A549 (cell line): ENCODE measurements around the gene B3GNT2. TPM values are rescaled to one million over a fixed set of nuclear protein-coding genes. Genes with fewer than 3 reads are reported as not detected.

ENCODE experiments used
- ATAC-seq, 2 experiments: fragments of 200-7000 bp in 1 of 2; fragments of >200 bp in 1 of 2; cut with Nextera tagmentation in 1 of 2; cut with Tn5 transposase in 1 of 2; 3 replicates each; pipeline versions ENCODE4 v1.8.0 to v1.9.1; 2018 to 2020; ENCODE audit warnings: mild to moderate bottlenecking in 1 of 2, moderate library complexity in 1 of 2
- CTCF ChIA-PET: fragments of 300-600 bp; sonication (Branson Sonifier 250); formaldehyde crosslinking; extraction: SDS; loops from one replicate; lab custom pipeline; 2021; ENCODE audit warnings: antibody characterized with exemption, inconsistent platforms; lab: Yijun Ruan, JAX
- POLR2A ChIA-PET: fragments of 350-600 bp; formaldehyde crosslinking; extraction: SDS; loops from one replicate; lab custom pipeline; 2021; ENCODE audit warnings: antibody characterized with exemption, inconsistent platforms; lab: Yijun Ruan, JAX
- DNase-seq, 2 experiments: peaks; one replicate each; pipeline versions ENCODE4 v3.0.0 to v3.0.0-alpha.2; 2011 to 2016; ENCODE audit warnings: low read depth in 1 of 2, low spot score in 1 of 2
- FAIRE-seq: peaks from 2 replicates; lab custom pipeline; 2011; peaks lifted over from hg19 to GRCh38; lab: Jason Lieb, UNC
- H3K27ac ChIP-seq, 2 experiments: fragments of >200 bp; sonication (Bioruptor Twin); formaldehyde crosslinking; 3 replicates each; pipeline ENCODE4 v1.5.1; 2016 to 2017
- H3K4me1 ChIP-seq: fragments of >200 bp; sonication (Bioruptor Twin); formaldehyde crosslinking; 3 replicates; pipeline ENCODE4 v1.6.1; 2016
- H3K4me2 ChIP-seq: fragments of >200 bp; sonication (Bioruptor Twin); formaldehyde crosslinking; 3 replicates; pipeline ENCODE4 v1.6.1; 2016
- H3K4me3 ChIP-seq: fragments of >200 bp; sonication (Bioruptor Twin); formaldehyde crosslinking; 3 replicates; pipeline ENCODE4 v1.5.1; 2016
- H3K9me3 ChIP-seq: fragments of >200 bp; sonication (Bioruptor Twin); formaldehyde crosslinking; 3 replicates; pipeline ENCODE4 v1.6.1; 2016
- CBX2 ChIP-seq: fragments of 200-600 bp; sonication (generic); IDR thresholded peaks from 2 replicates; pipeline ENCODE4 v1.6.1; 2016; ENCODE audit warnings: low read depth, mild to moderate bottlenecking, borderline replicate concordance
- EHMT2 ChIP-seq: fragments of 200-600 bp; sonication (generic); IDR thresholded peaks from 2 replicates; pipeline ENCODE4 v1.6.1; 2016; ENCODE audit warnings: antibody characterized with exemption, low read depth, mild to moderate bottlenecking, moderate library complexity
- EP300 ChIP-seq, 2 experiments: fragments of >200 bp; sonication (Bioruptor Twin); formaldehyde crosslinking; IDR thresholded peaks; 2 replicates in 1 of 2; 3 replicates in 1 of 2; pipeline ENCODE4 v1.6.1; 2016 to 2017
- FOSB ChIP-seq: fragments of 250-450 bp; sonication (Bioruptor Pico); IDR thresholded peaks from 2 replicates; pipeline ENCODE4 v1.5.0; 2020; ENCODE audit warnings: mild to moderate bottlenecking, moderate library complexity
- GATA3 ChIP-seq: IDR thresholded peaks from 2 replicates; pipeline ENCODE4 v1.6.1; 2012; ENCODE audit warnings: borderline replicate concordance
- HEYL ChIP-seq: fragments of 250-450 bp; sonication (Bioruptor Pico); IDR thresholded peaks from 2 replicates; pipeline ENCODE4 v1.8.0; 2021; ENCODE audit warnings: mild to moderate bottlenecking, moderate library complexity
- HOXA7 ChIP-seq: fragments of 250-450 bp; sonication (Bioruptor Pico); IDR thresholded peaks from 2 replicates; pipeline ENCODE4 v1.5.0; 2020; ENCODE audit warnings: mild to moderate bottlenecking, moderate library complexity
- HOXB13 ChIP-seq: fragments of 250-450 bp; sonication (Bioruptor Pico); IDR thresholded peaks from 2 replicates; pipeline ENCODE4 v1.5.0; 2020; ENCODE audit warnings: low read depth, mild to moderate bottlenecking, moderate library complexity
- JUN ChIP-seq, 2 experiments: fragments of >200 bp; sonication (Bioruptor Twin); formaldehyde crosslinking; IDR thresholded peaks; 2 replicates in 1 of 2; 3 replicates in 1 of 2; pipeline ENCODE4 v1.6.1; 2016 to 2017
- NPAS2 ChIP-seq: fragments of 250-450 bp; sonication (Bioruptor Pico); IDR thresholded peaks from 2 replicates; pipeline ENCODE4 v1.8.0; 2022; ENCODE audit warnings: mild to moderate bottlenecking, moderate library complexity, borderline replicate concordance
- PHF8 ChIP-seq: fragments of 200-600 bp; sonication (generic); IDR thresholded peaks from 2 replicates; pipeline ENCODE4 v1.6.1; 2016; ENCODE audit warnings: low read depth, mild to moderate bottlenecking, antibody characterized with exemption, moderate library complexity, borderline replicate concordance
- POLR2AphosphoS2 ChIP-seq: conservative IDR thresholded peaks from 2 replicates; pipeline ENCODE4 v1.6.1; 2012; ENCODE audit warnings: low read length, improper control_type of control experiment, inconsistent platforms
- RAD21 ChIP-seq, 2 experiments: fragments of >200 bp in 1 of 2; sonication (Bioruptor Twin) in 1 of 2; formaldehyde crosslinking in 1 of 2; IDR thresholded peaks in 1 of 2; conservative IDR thresholded peaks in 1 of 2; 2 replicates in 1 of 2; 3 replicates in 1 of 2; pipeline ENCODE4 v1.6.1; 2012 to 2018; ENCODE audit warnings: inconsistent platforms in 1 of 2
- RFX5 ChIP-seq: fragments of 450-650 bp; IDR thresholded peaks from 2 replicates; pipeline ENCODE4 v1.7.1; 2014; ENCODE audit warnings: antibody characterized with exemption, mild to moderate bottlenecking, moderate library complexity
- TFCP2L1 ChIP-seq: fragments of 250-450 bp; sonication (Bioruptor Pico); IDR thresholded peaks from 2 replicates; pipeline ENCODE4 v1.5.0; 2021; ENCODE audit warnings: mild to moderate bottlenecking
- TP53 ChIP-seq: fragments of 250-450 bp; sonication (Bioruptor Pico); IDR thresholded peaks from 2 replicates; pipeline ENCODE4 v1.5.0; 2021; ENCODE audit warnings: mild to moderate bottlenecking, moderate library complexity
- ZFP36 ChIP-seq: fragments of 450-650 bp; IDR thresholded peaks from 2 replicates; pipeline ENCODE4 v1.6.1; 2014; ENCODE audit warnings: borderline replicate concordance; ENCODE audit not compliant: partially characterized antibody
- WGBS: methylation state at CpG from one replicate; pipeline ENCODE4 v1.1.6; 2017; ENCODE audit errors: missing lambda C conversion rate; 5-methylcytosine and 5-hydroxymethylcytosine counted together
- polyA plus RNA-seq, 4 experiments: library from polyadenylated mRNA; depleted of rRNA in 3 of 4; stranded (reverse); fragments of >200 nt; fragmentation: RNase III in 1 of 4; extraction: RNeasy Plus Mini Kit Qiagen cat#74134 plus additional on column Dnase treatment in 1 of 4; gene quantifications; 2 replicates in 3 of 4; 3 replicates in 1 of 4; pipeline ENCODE4 v1.2.3, GENCODE V29; 2011 to 2017
- TF ChIP-seq, protein P1 (sequence below): fragments of 450-650 bp; IDR thresholded peaks from 2 replicates; pipeline ENCODE4 v1.6.1; 2014; ENCODE audit warnings: antibody characterized with exemption
- TF ChIP-seq, protein P2 (sequence below): IDR thresholded peaks from 2 replicates; pipeline ENCODE4 v1.6.1; 2012
- TF ChIP-seq, protein P3 (sequence below): fragments of >200 bp; sonication (Bioruptor Twin); formaldehyde crosslinking; IDR thresholded peaks from 3 replicates; pipeline ENCODE4 v1.6.1; 2016
- TF ChIP-seq, protein P4 (sequence below): fragments of >200 bp; sonication (Bioruptor Twin); formaldehyde crosslinking; IDR thresholded peaks from 2 replicates; pipeline ENCODE4 v1.6.1; 2016
- TF ChIP-seq, protein P5 (sequence below): IDR thresholded peaks from 2 replicates; pipeline ENCODE4 v1.6.1; 2012; ENCODE audit warnings: low read depth, borderline replicate concordance
- TF ChIP-seq, protein P6 (sequence below): fragments of 250-450 bp; sonication (Bioruptor Pico); IDR thresholded peaks from 2 replicates; pipeline ENCODE4 v1.5.0; 2021; ENCODE audit warnings: mild to moderate bottlenecking, moderate library complexity, borderline replicate concordance
- TF ChIP-seq, protein P7 (sequence below): fragments of 250-450 bp; sonication (Bioruptor Pico); IDR thresholded peaks from 2 replicates; pipeline ENCODE4 v1.5.0; 2020; ENCODE audit warnings: low read depth, mild to moderate bottlenecking, moderate library complexity
- TF ChIP-seq, protein P8 (sequence below): IDR thresholded peaks from 2 replicates; pipeline ENCODE4 v1.6.1; 2012

Gene B3GNT2
- polyA plus RNA-seq, 2 of the 4 experiments (the other 2 are of a cell fraction), result 21.3 to 29.4 TPM

DNA sequence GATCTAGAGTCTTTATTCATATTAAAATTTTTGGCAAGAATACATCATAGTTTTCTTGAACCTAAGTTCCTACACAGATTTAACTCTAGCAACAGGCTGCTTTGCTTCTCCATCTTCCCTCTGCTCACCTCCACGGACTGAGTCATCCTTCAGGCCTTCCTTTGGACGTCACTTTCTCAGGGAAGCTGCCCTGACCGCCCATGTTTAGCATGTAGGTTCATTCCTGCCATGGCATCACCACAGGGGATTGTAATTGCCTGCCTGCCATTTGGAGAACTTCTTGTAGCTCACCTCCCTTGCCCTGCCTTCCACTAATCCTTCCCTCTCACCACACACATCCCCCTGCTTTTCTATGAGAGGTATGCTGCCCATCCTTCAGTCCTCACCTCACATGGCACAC, 43.9 kb upstream of the B3GNT2 start:
- Histone ChIP-seq H3K27ac (no peak overlapping the region), H3K9me3 (no peaks in the 10 kb centered on the region), H3K4me2 (no peak overlapping the region), H3K4me3 (no peak overlapping the region), H3K4me1 (peaks cover 27% of the 10 kb centered on the region; the same call in 2 of the 3 replicates)
- WGBS, result 42% methylated on average over 3 of the region's 3 CpGs
- FAIRE-seq (no peak), ATAC-seq (peak; percentile 58 to 76; a peak in 3 of 6 replicates), DNase-seq (peak in 1 of 2 experiments; percentile 64)
- ChIA-PET CTCF (interaction anchor here (0.9 kb wide), 1 partner anchor 16 kb away, joined by 3 read pairs; no protein-coding TSS in a partner anchor), POLR2A (interaction anchor here (0.7 kb wide), 1 partner anchor 973 kb away, joined by 5 read pairs; no protein-coding TSS in a partner anchor)
- TF ChIP-seq, protein P1, sequence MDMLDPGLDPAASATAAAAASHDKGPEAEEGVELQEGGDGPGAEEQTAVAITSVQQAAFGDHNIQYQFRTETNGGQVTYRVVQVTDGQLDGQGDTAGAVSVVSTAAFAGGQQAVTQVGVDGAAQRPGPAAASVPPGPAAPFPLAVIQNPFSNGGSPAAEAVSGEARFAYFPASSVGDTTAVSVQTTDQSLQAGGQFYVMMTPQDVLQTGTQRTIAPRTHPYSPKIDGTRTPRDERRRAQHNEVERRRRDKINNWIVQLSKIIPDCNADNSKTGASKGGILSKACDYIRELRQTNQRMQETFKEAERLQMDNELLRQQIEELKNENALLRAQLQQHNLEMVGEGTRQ, result no peak
- no peak for TF ChIP-seq TP53 (CRISPR knock-in tag)
- TF ChIP-seq HOXA7 (CRISPR knock-in tag), result no peak
- TF ChIP-seq, protein P2, sequence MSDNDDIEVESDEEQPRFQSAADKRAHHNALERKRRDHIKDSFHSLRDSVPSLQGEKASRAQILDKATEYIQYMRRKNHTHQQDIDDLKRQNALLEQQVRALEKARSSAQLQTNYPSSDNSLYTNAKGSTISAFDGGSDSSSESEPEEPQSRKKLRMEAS, result no peak
- TF ChIP-seq, protein P3, sequence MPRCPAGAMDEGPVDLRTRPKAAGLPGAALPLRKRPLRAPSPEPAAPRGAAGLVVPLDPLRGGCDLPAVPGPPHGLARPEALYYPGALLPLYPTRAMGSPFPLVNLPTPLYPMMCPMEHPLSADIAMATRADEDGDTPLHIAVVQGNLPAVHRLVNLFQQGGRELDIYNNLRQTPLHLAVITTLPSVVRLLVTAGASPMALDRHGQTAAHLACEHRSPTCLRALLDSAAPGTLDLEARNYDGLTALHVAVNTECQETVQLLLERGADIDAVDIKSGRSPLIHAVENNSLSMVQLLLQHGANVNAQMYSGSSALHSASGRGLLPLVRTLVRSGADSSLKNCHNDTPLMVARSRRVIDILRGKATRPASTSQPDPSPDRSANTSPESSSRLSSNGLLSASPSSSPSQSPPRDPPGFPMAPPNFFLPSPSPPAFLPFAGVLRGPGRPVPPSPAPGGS, result no peak
- no peak for TF ChIP-seq EP300 (IDR thresholded peaks at IDR 0.05)
- no peak for TF ChIP-seq TFCP2L1 (CRISPR knock-in tag)
- TF ChIP-seq POLR2AphosphoS2, result no peak
- TF ChIP-seq, protein P4, sequence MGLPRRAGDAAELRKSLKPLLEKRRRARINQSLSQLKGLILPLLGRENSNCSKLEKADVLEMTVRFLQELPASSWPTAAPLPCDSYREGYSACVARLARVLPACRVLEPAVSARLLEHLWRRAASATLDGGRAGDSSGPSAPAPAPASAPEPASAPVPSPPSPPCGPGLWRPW, result no peak
- TF ChIP-seq PHF8, result no peak
- TF ChIP-seq, protein P5, sequence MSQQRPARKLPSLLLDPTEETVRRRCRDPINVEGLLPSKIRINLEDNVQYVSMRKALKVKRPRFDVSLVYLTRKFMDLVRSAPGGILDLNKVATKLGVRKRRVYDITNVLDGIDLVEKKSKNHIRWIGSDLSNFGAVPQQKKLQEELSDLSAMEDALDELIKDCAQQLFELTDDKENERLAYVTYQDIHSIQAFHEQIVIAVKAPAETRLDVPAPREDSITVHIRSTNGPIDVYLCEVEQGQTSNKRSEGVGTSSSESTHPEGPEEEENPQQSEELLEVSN, result no peak
- no peak for TF ChIP-seq RFX5
- no peak for TF ChIP-seq JUN (IDR thresholded peaks at IDR 0.05)

DNA sequence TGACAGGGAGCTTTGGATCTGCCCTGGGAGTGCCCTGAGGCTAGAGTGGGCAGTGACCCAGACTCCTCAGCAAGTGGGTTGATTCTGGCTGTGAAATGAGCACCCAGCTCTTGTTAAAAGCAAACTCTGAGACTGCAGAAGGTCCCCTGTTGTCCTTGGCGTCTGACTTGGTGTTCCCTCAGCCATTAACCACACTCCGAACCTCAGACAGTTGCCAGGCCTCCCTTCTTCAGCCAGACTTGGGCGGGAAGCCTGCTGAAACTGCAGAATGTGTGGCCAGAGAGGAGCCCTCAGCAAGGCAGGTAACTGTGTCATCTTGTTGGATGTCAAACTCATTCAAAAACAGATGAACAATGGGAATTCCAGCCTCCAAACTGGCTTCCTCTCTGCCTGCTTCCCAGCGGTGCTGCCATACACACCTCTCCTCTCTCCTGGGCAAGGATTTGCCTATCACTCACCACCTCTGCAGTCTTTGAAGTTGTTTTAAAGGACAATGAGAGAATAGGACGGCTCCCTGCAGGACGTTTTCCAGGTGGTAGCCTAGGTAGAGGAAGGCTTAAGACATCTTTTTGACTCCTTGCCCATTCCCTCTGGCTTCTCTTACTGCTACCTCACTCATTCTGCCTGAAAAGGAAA, 38.9 kb upstream of the B3GNT2 start:
- Histone ChIP-seq H3K4me3 (no peak overlapping the region), H3K4me2 (no peak overlapping the region), H3K4me1 (peaks cover 4% of the 10 kb centered on the region; the same call in 2 of the 3 replicates), H3K9me3 (no peaks in the 10 kb centered on the region), H3K27ac (no peak overlapping the region)
- no peak for TF ChIP-seq ZFP36
- TF ChIP-seq HOXB13 (CRISPR knock-in tag), result no peak
- no peak for TF ChIP-seq HEYL (CRISPR knock-in tag)
- TF ChIP-seq, protein P6, sequence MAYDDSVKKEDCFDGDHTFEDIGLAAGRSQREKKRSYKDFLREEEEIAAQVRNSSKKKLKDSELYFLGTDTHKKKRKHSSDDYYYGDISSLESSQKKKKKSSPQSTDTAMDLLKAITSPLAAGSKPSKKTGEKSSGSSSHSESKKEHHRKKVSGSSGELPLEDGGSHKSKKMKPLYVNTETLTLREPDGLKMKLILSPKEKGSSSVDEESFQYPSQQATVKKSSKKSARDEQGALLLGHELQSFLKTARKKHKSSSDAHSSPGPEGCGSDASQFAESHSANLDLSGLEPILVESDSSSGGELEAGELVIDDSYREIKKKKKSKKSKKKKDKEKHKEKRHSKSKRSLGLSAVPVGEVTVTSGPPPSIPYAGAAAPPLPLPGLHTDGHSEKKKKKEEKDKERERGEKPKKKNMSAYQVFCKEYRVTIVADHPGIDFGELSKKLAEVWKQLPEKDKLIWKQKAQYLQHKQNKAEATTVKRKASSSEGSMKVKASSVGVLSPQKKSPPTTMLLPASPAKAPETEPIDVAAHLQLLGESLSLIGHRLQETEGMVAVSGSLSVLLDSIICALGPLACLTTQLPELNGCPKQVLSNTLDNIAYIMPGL (CRISPR knock-in tag), result no peak
- TF ChIP-seq, protein P7, sequence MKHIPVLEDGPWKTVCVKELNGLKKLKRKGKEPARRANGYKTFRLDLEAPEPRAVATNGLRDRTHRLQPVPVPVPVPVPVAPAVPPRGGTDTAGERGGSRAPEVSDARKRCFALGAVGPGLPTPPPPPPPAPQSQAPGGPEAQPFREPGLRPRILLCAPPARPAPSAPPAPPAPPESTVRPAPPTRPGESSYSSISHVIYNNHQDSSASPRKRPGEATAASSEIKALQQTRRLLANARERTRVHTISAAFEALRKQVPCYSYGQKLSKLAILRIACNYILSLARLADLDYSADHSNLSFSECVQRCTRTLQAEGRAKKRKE, result no peak
- TF ChIP-seq CBX2, result no peak
- TF ChIP-seq HOXA7 (CRISPR knock-in tag), result no peak
- no peak for TF ChIP-seq EHMT2
- TF ChIP-seq RAD21 (conservative IDR thresholded peaks at IDR 0.05 in 1 of 2, IDR thresholded peaks at IDR 0.05 in 1 of 2), result no peak
- TF ChIP-seq FOSB (CRISPR knock-in tag), result no peak
- TF ChIP-seq, protein P2, result no peak
- no peak for TF ChIP-seq POLR2AphosphoS2
- TF ChIP-seq NPAS2 (CRISPR knock-in tag), result no peak
- TF ChIP-seq GATA3, result no peak
- TF ChIP-seq, protein P8, sequence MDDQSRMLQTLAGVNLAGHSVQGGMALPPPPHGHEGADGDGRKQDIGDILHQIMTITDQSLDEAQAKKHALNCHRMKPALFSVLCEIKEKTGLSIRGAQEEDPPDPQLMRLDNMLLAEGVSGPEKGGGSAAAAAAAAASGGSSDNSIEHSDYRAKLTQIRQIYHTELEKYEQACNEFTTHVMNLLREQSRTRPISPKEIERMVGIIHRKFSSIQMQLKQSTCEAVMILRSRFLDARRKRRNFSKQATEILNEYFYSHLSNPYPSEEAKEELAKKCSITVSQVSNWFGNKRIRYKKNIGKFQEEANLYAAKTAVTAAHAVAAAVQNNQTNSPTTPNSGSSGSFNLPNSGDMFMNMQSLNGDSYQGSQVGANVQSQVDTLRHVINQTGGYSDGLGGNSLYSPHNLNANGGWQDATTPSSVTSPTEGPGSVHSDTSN, result no peak
- ChIA-PET POLR2A (no interaction called here), CTCF (no interaction called here)
- 78% methylated on average over 6 of the region's 6 CpGs for WGBS
- no peak for DNase-seq
- FAIRE-seq, result no peak
- no peak; a peak in 1 of 6 replicates for ATAC-seq
